GM12864 (cell line): ENCODE results near the gene NLRP11.

Source experiments
- DNase-seq: peaks from one replicate; pipeline ENCODE4 v3.0.0-alpha.2; 2011; ENCODE audit warnings: low read depth
- H3K4me3 ChIP-seq: 2 replicates; pipeline ENCODE4 v1.5.1; 2011; ENCODE audit warnings: mild to moderate bottlenecking, low read depth, low read length, control low read depth
- CTCF ChIP-seq: IDR thresholded peaks from 2 replicates; pipeline ENCODE4 v1.5.1; 2011; ENCODE audit warnings: low read depth, mild to moderate bottlenecking, moderate library complexity, low read length, control low read depth, inconsistent platforms; ENCODE audit errors: missing control alignments

Gene NLRP11

GRCh38 chr19:55857974-55858373 lies 26.2 kb upstream of the NLRP11 start:
- H3K4me3 ChIP-seq, result no peak overlapping the region
- no peak for DNase-seq
- no peak for TF ChIP-seq CTCF

- H3K4me3 ChIP-seq, result no peak overlapping the region
- no peak for TF ChIP-seq CTCF
- peak; percentile 87 for DNase-seq
These were observed 25.4 kb upstream of the NLRP11 start for GRCh38 chr19:55857149-55857548.

- DNase-seq, result no peak
- no peak overlapping the region for H3K4me3 ChIP-seq
- TF ChIP-seq CTCF, result no peak
These were observed 23.4 kb upstream of the NLRP11 start for GRCh38 chr19:55855160-55855559.

GRCh38 chr19:55838906-55839305 lies 7.1 kb upstream of the NLRP11 start:
- TF ChIP-seq CTCF, result no peak
- no peak overlapping the region for H3K4me3 ChIP-seq
- DNase-seq, result no peak

- no peak for TF ChIP-seq CTCF
- DNase-seq, result no peak
- no peak overlapping the region for H3K4me3 ChIP-seq
These were observed 6.5 kb upstream of the NLRP11 start for GRCh38 chr19:55838251-55838650.

- DNase-seq, result no peak
- H3K4me3 ChIP-seq, result no peak within 1 kb of the TSS
- no peak for TF ChIP-seq CTCF
These were observed 4.5 kb upstream of the NLRP11 start, which contains the start of gene NLRP4 for GRCh38 chr19:55836340-55836739. TSS of gene NLRP4 (plus strand) at chr19:55836540. CDS start at chr19:55852081, 15,541 bp downstream.

GRCh38 chr19:55832676-55833075 lies 877 bp upstream of the NLRP11 start:
- no peak for DNase-seq

More at GRCh38 chr19:55832676-55833075, 877 bp upstream of the NLRP11 start:
- no peak overlapping the region for H3K4me3 ChIP-seq
- TF ChIP-seq CTCF, result no peak
